ENCODE data around the gene RNF186.

GRCh38 chr1:19793360-19794046 lies 21.6 kb downstream of the RNF186 start:
- TF ChIP-seq POLR2A (IDR thresholded peaks at IDR 0.05), result no peak
- no peak for TF ChIP-seq POLR2AphosphoS5 (IDR thresholded peaks at IDR 0.05)
- no peak for TF ChIP-seq CTCF (IDR thresholded peaks at IDR 0.05)

All from gastroesophageal sphincter (tissue), 3 donors.